Measurements from ENCODE around the gene RIMOC1.

DNA sequence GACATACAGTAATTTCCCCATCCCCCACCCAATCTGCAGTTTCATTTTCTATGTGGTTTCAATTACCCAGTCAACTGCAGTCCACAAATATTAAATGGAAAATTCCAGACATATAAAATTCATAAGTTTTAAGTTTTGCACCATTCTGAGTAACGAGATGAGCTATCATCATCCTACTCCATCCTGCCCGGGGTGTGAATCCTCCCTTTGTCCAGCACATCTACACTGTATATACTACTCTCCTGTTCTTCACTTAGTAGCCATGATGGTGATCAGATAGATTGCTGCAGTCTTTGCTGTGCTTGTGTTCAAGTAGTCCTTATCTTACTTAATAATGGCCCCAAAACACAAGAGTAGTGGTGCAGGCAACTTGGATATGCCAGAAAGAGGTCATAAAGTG lies 45.3 kb upstream of the RIMOC1 start:
- TF ChIP-seq, protein P1, sequence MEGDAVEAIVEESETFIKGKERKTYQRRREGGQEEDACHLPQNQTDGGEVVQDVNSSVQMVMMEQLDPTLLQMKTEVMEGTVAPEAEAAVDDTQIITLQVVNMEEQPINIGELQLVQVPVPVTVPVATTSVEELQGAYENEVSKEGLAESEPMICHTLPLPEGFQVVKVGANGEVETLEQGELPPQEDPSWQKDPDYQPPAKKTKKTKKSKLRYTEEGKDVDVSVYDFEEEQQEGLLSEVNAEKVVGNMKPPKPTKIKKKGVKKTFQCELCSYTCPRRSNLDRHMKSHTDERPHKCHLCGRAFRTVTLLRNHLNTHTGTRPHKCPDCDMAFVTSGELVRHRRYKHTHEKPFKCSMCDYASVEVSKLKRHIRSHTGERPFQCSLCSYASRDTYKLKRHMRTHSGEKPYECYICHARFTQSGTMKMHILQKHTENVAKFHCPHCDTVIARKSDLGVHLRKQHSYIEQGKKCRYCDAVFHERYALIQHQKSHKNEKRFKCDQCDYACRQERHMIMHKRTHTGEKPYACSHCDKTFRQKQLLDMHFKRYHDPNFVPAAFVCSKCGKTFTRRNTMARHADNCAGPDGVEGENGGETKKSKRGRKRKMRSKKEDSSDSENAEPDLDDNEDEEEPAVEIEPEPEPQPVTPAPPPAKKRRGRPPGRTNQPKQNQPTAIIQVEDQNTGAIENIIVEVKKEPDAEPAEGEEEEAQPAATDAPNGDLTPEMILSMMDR (IDR thresholded peaks at IDR 0.05): no peak
- no peak for TF ChIP-seq EZH2 (IDR thresholded peaks at IDR 0.05; ENCODE audit: borderline replicate concordance, insufficient read depth, low read depth, low read length, poor library complexity, severe bottlenecking)

All from B cell (primary cell).